Measurements from ENCODE around the gene SYT2.

SYT2 gene

GRCh38 chr1:202681736-202682420 lies 28.4 kb downstream of the SYT2 start:
- no peak overlapping the region for H3K4me3 ChIP-seq (ENCODE audit: low read depth, low read length)
- in situ Hi-C loops (cut with HindIII; ENCODE audit: low sequenced_read_pairs), result no loop called here
- no peak for DNase-seq (ENCODE audit: low read depth, low spot score)
- no peak for TF ChIP-seq CTCF (IDR thresholded peaks at IDR 0.05; ENCODE audit: low read depth, low read length)

- in situ Hi-C loops (cut with HindIII; ENCODE audit: low sequenced_read_pairs), result no loop called here
- no peak for TF ChIP-seq CTCF (IDR thresholded peaks at IDR 0.05; ENCODE audit: low read depth, low read length)
- DNase-seq (ENCODE audit: low read depth, low spot score), result no peak
- no peak overlapping the region for H3K4me3 ChIP-seq (ENCODE audit: low read depth, low read length)
These were observed 29.5 kb downstream of the SYT2 start for GRCh38 chr1:202680586-202681352.

GRCh38 chr1:202679406-202680177 lies 30.7 kb downstream of the SYT2 start:
- H3K4me3 ChIP-seq (ENCODE audit: low read depth, low read length), result no peak overlapping the region
- in situ Hi-C loops (cut with HindIII; ENCODE audit: low sequenced_read_pairs), result no loop called here
- TF ChIP-seq CTCF (IDR thresholded peaks at IDR 0.05; ENCODE audit: low read depth, low read length), result no peak

GRCh38 chr1:202677433-202677832 lies 32.8 kb downstream of the SYT2 start:
- H3K4me3 ChIP-seq (ENCODE audit: low read depth, low read length), result no peak overlapping the region
- no peak for DNase-seq (ENCODE audit: low read depth, low spot score)
- TF ChIP-seq CTCF (IDR thresholded peaks at IDR 0.05; ENCODE audit: low read depth, low read length), result no peak
- in situ Hi-C loops (cut with HindIII; ENCODE audit: low sequenced_read_pairs), result no loop called here

More at GRCh38 chr1:202679406-202680177, 30.7 kb downstream of the SYT2 start:
- no peak for DNase-seq (ENCODE audit: low read depth, low spot score)

- in situ Hi-C loops (cut with HindIII; ENCODE audit: low sequenced_read_pairs), result no loop called here
- no peak for TF ChIP-seq CTCF (IDR thresholded peaks at IDR 0.05; ENCODE audit: low read depth, low read length)
- no peak for DNase-seq (ENCODE audit: low read depth, low spot score)
These were observed 36.7 kb downstream of the SYT2 start for GRCh38 chr1:202673531-202673930.

GRCh38 chr1:202671399-202671798 lies 38.9 kb downstream of the SYT2 start:
- H3K4me3 ChIP-seq (ENCODE audit: low read depth, low read length), result no peak overlapping the region
- in situ Hi-C loops (cut with HindIII; ENCODE audit: low sequenced_read_pairs), result no loop called here
- no peak for TF ChIP-seq CTCF (IDR thresholded peaks at IDR 0.05; ENCODE audit: low read depth, low read length)
- no peak for DNase-seq (ENCODE audit: low read depth, low spot score)

More at GRCh38 chr1:202673531-202673930, 36.7 kb downstream of the SYT2 start:
- H3K4me3 ChIP-seq (ENCODE audit: low read depth, low read length), result no peak overlapping the region

Measured in astrocyte of the spinal cord (primary cell).